GM18951 (cell line): ENCODE measurements around the gene SHISA9.

ENCODE experiments used
- POLR2A ChIP-seq: IDR thresholded peaks from 4 replicates; pipeline ENCODE4 v1.6.1; 2011; ENCODE audit warnings: mild to moderate bottlenecking; ENCODE audit not compliant: insufficient read length, insufficient read depth; ENCODE audit errors: extremely low read depth
- in situ Hi-C: fragments of 300-500 bp; cut with MboI; formaldehyde crosslinking; loops from one replicate; pipeline ENCODE4 v1.12.0; 2022; ENCODE audit warnings: low sequenced_read_pairs, mixed read lengths, inconsistent platforms; ENCODE audit not compliant: unreplicated experiment

SHISA9 gene

GRCh38 chr16:12942861-12943260 lies 41.5 kb downstream of the SHISA9 start:
- TF ChIP-seq POLR2A: no peak
- in situ Hi-C loops: no loop called here

GRCh38 chr16:12944300-12944699 lies 42.9 kb downstream of the SHISA9 start:
- in situ Hi-C loops: no loop called here
- no peak for TF ChIP-seq POLR2A

- in situ Hi-C loops: no loop called here
- TF ChIP-seq POLR2A: no peak
These were observed 50.0 kb downstream of the SHISA9 start for GRCh38 chr16:12951392-12951791.

GRCh38 chr16:12951976-12952375 lies 50.6 kb downstream of the SHISA9 start:
- in situ Hi-C loops: no loop called here
- no peak for TF ChIP-seq POLR2A

- in situ Hi-C loops: no loop called here
- no peak for TF ChIP-seq POLR2A
These were observed 57.0 kb downstream of the SHISA9 start for GRCh38 chr16:12958366-12958765.

- in situ Hi-C loops: no loop called here
These were observed 57.7 kb downstream of the SHISA9 start for GRCh38 chr16:12959072-12959471.

GRCh38 chr16:12961626-12962025 lies 60.2 kb downstream of the SHISA9 start:
- in situ Hi-C loops: no loop called here
- TF ChIP-seq POLR2A: no peak

More at GRCh38 chr16:12959072-12959471, 57.7 kb downstream of the SHISA9 start:
- TF ChIP-seq POLR2A: no peak

- TF ChIP-seq POLR2A: no peak
- in situ Hi-C loops: no loop called here
These were observed 63.1 kb downstream of the SHISA9 start for GRCh38 chr16:12964461-12964860.

- TF ChIP-seq POLR2A: no peak
- in situ Hi-C loops: no loop called here
These were observed 63.9 kb downstream of the SHISA9 start for GRCh38 chr16:12965274-12965804.

- TF ChIP-seq POLR2A: no peak
- in situ Hi-C loops: no loop called here
These were observed 69.8 kb downstream of the SHISA9 start for GRCh38 chr16:12971241-12971640.

- no peak for TF ChIP-seq POLR2A
- in situ Hi-C loops: no loop called here
These were observed 70.8 kb downstream of the SHISA9 start for GRCh38 chr16:12972246-12972645.

GRCh38 chr16:12975766-12976165 lies 74.4 kb downstream of the SHISA9 start:
- TF ChIP-seq POLR2A: no peak
- in situ Hi-C loops: no loop called here

- in situ Hi-C loops: no loop called here
- no peak for TF ChIP-seq POLR2A
These were observed 75.1 kb downstream of the SHISA9 start for GRCh38 chr16:12976496-12976895.

- TF ChIP-seq POLR2A: no peak
- in situ Hi-C loops: no loop called here
These were observed 75.5 kb downstream of the SHISA9 start for GRCh38 chr16:12976936-12977335.

- in situ Hi-C loops: no loop called here
- no peak for TF ChIP-seq POLR2A
These were observed 84.1 kb downstream of the SHISA9 start for GRCh38 chr16:12985516-12985915.
